ENCODE data around the gene TLE1.
"Not testable (repeated sequence)": the region's sequence is repeated elsewhere in the genome, so short reads cannot be mapped to it uniquely, and the experiment has no call there.

The TLE1 gene

GRCh38 chr9:81621785-81622259 lies 67.5 kb downstream of the TLE1 start:
- DNase-seq, result no peak

- DNase-seq, result no peak
These were observed 68.2 kb downstream of the TLE1 start for GRCh38 chr9:81621118-81621517.

- DNase-seq, result no peak
These were observed 69.4 kb downstream of the TLE1 start for GRCh38 chr9:81620002-81620390.

GRCh38 chr9:81619353-81620001 lies 69.9 kb downstream of the TLE1 start:
- no peak for DNase-seq

GRCh38 chr9:81618923-81619322 lies 70.4 kb downstream of the TLE1 start:
- no peak for DNase-seq

GRCh38 chr9:81616141-81616540 lies 73.2 kb downstream of the TLE1 start:
- no peak for DNase-seq

- no peak for DNase-seq
These were observed 75.0 kb downstream of the TLE1 start for GRCh38 chr9:81614335-81614734.

- no peak for DNase-seq
These were observed 76.1 kb downstream of the TLE1 start for GRCh38 chr9:81613002-81613812.

- no peak for DNase-seq
These were observed 77.7 kb downstream of the TLE1 start for GRCh38 chr9:81611664-81612063.

- DNase-seq, result no peak
These were observed 78.6 kb downstream of the TLE1 start for GRCh38 chr9:81610740-81611107.

GRCh38 chr9:81609782-81610739 lies 79.3 kb downstream of the TLE1 start:
- DNase-seq, result peak; percentile 73

- no peak for DNase-seq
These were observed 81.1 kb downstream of the TLE1 start for GRCh38 chr9:81608289-81608657.

- no peak for DNase-seq
These were observed 81.6 kb downstream of the TLE1 start for GRCh38 chr9:81607593-81608288.

- not testable (repeated sequence) for DNase-seq
These were observed 83.1 kb downstream of the TLE1 start for GRCh38 chr9:81606261-81606660.

GRCh38 chr9:81605170-81605670 lies 84.1 kb downstream of the TLE1 start:
- DNase-seq, result no peak

GRCh38 chr9:81604306-81605169 lies 84.8 kb downstream of the TLE1 start:
- no peak for DNase-seq

GRCh38 chr9:81602887-81603680 lies 86.3 kb downstream of the TLE1 start:
- no peak for DNase-seq

- no peak for DNase-seq
These were observed 87.4 kb downstream of the TLE1 start for GRCh38 chr9:81601639-81602623.

GRCh38 chr9:81600631-81601030 lies 88.7 kb downstream of the TLE1 start:
- DNase-seq, result no peak
